ENCODE data around the gene HDDC3. TPM values are rescaled to one million over a fixed set of nuclear protein-coding genes. Genes with fewer than 3 reads are reported as not detected.

Gene HDDC3
- total and polyA plus RNA-seq, 9 of the 15 experiments (the other 6 are each of a cell fraction or from before 2014, with no cell fraction given): 14.9 to 55.8 (median 36.9) TPM

- TF ChIP-seq ZNF318 (IDR thresholded peaks at IDR 0.05; ENCODE audit: borderline replicate concordance in 1 of 2, low read depth in 1 of 2): 0 out of 4 replicates have a peak, but pooled peaks of 1 of the 2 experiments have one; percentile 13
- TF ChIP-seq JUND (IDR thresholded peaks at IDR 0.05; ENCODE audit: borderline replicate concordance, low read depth, low read length): no peak
- TF ChIP-seq JUND (tag; IDR thresholded peaks at IDR 0.05; ENCODE audit: borderline replicate concordance, low read depth, low read length): no peak
- TF ChIP-seq MIER1 (IDR thresholded peaks at IDR 0.05; ENCODE audit: low read depth): no peak
- no peak for TF ChIP-seq CHD7 (IDR thresholded peaks at IDR 0.05; ENCODE audit: low read depth, low read length)
Observed at GRCh38 chr15:90902040-90902839, 30.1 kb downstream of the HDDC3 start (continued).
